Psoas muscle (tissue), 8 donors: ENCODE measurements around the gene BTD. TPM values are rescaled to one million over a fixed set of nuclear protein-coding genes. Genes with fewer than 3 reads are reported as not detected.

Experiments
- ATAC-seq, 4 donors: fragments of 200-7000 bp; cut with Tn5 transposase; one replicate each; pipeline ENCODE4 v1.9.1; 2020; ENCODE audit warnings: moderate library complexity in 3 of 4, mild to moderate bottlenecking in 2 of 4
- DNase-seq, 2 donors: peaks; one replicate each; pipeline ENCODE4 v3.0.0-alpha.2; 2020
- H3K27ac ChIP-seq: fragments of 200-600 bp; one replicate; pipeline ENCODE4 v1.8.0; 2022
- H3K27me3 ChIP-seq, 3 donors: fragments of 200-600 bp in 1 of 3; one replicate each; pipeline versions ENCODE4 v1.6.1 to v1.8.0; 2013 to 2022; ENCODE audit warnings: low read length in 2 of 3, mild to moderate bottlenecking in 2 of 3, moderate library complexity in 1 of 3; ENCODE audit not compliant: insufficient read depth in 3 of 3
- H3K36me3 ChIP-seq, 2 donors: fragments of 200-600 bp in 1 of 2; one replicate each; pipeline versions ENCODE4 v1.6.1 to v1.8.0; 2013 to 2022; ENCODE audit warnings: low read depth in 1 of 2, mild to moderate bottlenecking in 1 of 2, moderate library complexity in 1 of 2; ENCODE audit not compliant: insufficient read depth in 1 of 2
- H3K4me1 ChIP-seq: fragments of 200-600 bp; one replicate; pipeline ENCODE4 v1.8.0; 2022
- H3K4me3 ChIP-seq: fragments of 200-600 bp; one replicate; pipeline ENCODE4 v1.8.0; 2022; ENCODE audit warnings: mild to moderate bottlenecking
- H3K9me3 ChIP-seq: fragments of 200-600 bp; one replicate; pipeline ENCODE4 v1.8.0; 2022
- WGBS, 3 donors: extraction: QIAGEN DNeasy Blood & Tissue Kit; methylation state at CpG; one replicate each; pipeline versions ENCODE4 v1.1.6 to v1.1.7; 2013; 5-methylcytosine and 5-hydroxymethylcytosine counted together
- intact Hi-C, 2 donors: fragments of 100-400 bp; cut with DNase I; formaldehyde crosslinking; loops; one replicate each; pipeline versions ENCODE4 v1.11.0 to v1.14.2; 2022
- polyA plus RNA-seq, 3 donors: library from polyadenylated mRNA; stranded (reverse); fragments of 200-250 nt; gene quantifications; one replicate each; pipeline ENCODE4 v1.2.3, GENCODE V29; 2013
- total RNA-seq, 4 donors: library from RNA; stranded (reverse); fragmentation: NEBNext Ultra II Directional in 2 of 4; extraction: Animal tissue kit (Norgen Biotek cat#: 25700) in 2 of 4; gene quantifications; one replicate each; pipeline versions ENCODE4 v1.2.1 to v1.2.4, GENCODE V29; 2021 to 2023
- TF ChIP-seq, protein P1 (sequence below): fragments of 200-600 bp; IDR thresholded peaks from one replicate; pipeline ENCODE4 v1.8.0; 2022; ENCODE audit warnings: antibody characterized with exemption
- donor health status: healthy with polysubstance abuse.
- donor health status: DM: no; HTN: no; CAD: no; lungs with moderate emphysema.
- donor health status: Bipolar disorder and iron deficiency.
- donor health status: healthy.
- donor health status: DM: yes; HTN: yes; CAD: no.
- donor health status: DM: no; HTN: no; CAD: no.
- donor health status: DM: no; HTN: no; CAD: no.
- donor health status: DM: yes; HTN: yes; CAD: no.

BTD gene
- total and polyA plus RNA-seq, 7 donors = 6.3 to 15.2 (median 9.8) TPM

DNA sequence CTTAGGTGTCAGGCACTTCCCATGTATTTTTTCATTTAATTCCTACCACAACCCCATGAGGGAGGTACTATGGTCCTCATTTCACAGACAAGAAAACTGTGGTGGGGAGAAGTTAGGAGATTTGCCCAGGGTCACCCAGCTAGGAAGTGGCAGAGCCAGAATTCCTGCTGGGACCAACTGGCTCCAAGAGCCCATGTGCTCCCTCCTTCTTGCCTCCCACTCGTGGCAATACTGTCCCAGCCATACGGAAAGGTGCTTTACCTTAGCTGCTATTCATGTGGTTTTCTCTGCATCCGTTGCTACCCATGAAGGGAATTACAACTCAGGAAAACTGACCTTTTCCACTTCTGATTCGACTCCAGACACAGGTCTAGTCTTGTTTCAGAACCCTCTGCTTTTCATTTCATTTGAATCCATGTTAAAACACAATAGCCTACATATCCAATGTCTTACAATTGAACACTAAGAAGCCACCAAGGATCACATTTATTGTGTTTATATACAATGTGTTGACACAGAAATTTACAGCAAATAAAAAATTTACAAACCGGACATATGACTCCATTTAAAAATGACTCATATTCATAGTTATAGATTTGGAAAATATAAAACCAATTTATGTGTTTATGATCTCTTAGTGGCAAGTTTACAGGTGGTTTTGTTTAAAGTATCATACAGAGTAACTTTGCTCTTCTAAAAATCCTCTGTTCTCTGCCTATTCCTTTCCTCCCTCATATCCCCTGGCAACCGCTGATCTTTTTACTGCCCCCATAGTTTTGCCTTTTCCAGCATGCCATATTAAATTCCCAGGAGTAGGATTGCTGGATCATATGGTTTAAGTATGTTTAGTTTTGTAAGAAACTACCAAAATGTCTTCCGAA, 58.8 kb downstream of the BTD start:
- Histone ChIP-seq H3K27me3 (no peaks in the 10 kb centered on the region), H3K4me3 (no peak overlapping the region), H3K36me3 (no peaks in the 10 kb centered on the region), H3K9me3 (peaks cover 14% of the 10 kb centered on the region), H3K27ac (no peak overlapping the region), H3K4me1 (no peaks in the 10 kb centered on the region)
- ATAC-seq (no peak), DNase-seq (no peak)
- 75 to 89% (median 79%) methylated on average over 7 of the region's 7 CpGs for WGBS, 3 donors
- intact Hi-C loops = no loop called here
- TF ChIP-seq, protein P1, sequence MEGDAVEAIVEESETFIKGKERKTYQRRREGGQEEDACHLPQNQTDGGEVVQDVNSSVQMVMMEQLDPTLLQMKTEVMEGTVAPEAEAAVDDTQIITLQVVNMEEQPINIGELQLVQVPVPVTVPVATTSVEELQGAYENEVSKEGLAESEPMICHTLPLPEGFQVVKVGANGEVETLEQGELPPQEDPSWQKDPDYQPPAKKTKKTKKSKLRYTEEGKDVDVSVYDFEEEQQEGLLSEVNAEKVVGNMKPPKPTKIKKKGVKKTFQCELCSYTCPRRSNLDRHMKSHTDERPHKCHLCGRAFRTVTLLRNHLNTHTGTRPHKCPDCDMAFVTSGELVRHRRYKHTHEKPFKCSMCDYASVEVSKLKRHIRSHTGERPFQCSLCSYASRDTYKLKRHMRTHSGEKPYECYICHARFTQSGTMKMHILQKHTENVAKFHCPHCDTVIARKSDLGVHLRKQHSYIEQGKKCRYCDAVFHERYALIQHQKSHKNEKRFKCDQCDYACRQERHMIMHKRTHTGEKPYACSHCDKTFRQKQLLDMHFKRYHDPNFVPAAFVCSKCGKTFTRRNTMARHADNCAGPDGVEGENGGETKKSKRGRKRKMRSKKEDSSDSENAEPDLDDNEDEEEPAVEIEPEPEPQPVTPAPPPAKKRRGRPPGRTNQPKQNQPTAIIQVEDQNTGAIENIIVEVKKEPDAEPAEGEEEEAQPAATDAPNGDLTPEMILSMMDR = no peak

DNA sequence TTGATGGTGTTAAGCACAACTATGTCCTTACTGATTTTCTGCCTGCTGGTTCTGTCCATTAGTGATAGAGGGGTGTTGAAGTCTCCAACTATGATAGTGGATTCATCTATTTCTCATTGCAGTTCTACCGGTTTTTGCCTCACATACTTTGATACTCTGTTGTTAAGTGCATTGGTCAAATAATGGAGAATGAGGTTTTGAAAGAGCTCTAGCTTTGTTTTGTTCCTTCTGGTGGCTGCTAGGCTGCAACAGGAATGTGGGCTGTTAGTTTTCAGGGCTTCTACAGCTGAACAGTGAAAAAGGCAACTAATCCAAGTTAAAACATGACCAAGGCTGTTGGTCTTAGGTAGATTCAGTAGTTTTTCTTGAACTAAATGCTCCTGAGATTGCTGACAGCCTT, 62.6 kb downstream of the BTD start:
- no peak overlapping the region for H3K4me3 ChIP-seq
- no peaks in the 10 kb centered on the region for H3K9me3 ChIP-seq
- 91 to 100% (median 100%) methylated on average over 1 of the region's 1 CpG for WGBS, 3 donors
- peaks cover 12% of the 10 kb centered on the region for H3K4me1 ChIP-seq
- TF ChIP-seq, protein P1 = no peak
- H3K27ac ChIP-seq = no peak overlapping the region
- ATAC-seq = no peak
- peaks cover 2 to 16% of the 10 kb centered on the region in 2 donors for H3K36me3 ChIP-seq
- intact Hi-C loops = no loop called here
- no peak for DNase-seq
- no peaks in the 10 kb centered on the region for H3K27me3 ChIP-seq

DNA sequence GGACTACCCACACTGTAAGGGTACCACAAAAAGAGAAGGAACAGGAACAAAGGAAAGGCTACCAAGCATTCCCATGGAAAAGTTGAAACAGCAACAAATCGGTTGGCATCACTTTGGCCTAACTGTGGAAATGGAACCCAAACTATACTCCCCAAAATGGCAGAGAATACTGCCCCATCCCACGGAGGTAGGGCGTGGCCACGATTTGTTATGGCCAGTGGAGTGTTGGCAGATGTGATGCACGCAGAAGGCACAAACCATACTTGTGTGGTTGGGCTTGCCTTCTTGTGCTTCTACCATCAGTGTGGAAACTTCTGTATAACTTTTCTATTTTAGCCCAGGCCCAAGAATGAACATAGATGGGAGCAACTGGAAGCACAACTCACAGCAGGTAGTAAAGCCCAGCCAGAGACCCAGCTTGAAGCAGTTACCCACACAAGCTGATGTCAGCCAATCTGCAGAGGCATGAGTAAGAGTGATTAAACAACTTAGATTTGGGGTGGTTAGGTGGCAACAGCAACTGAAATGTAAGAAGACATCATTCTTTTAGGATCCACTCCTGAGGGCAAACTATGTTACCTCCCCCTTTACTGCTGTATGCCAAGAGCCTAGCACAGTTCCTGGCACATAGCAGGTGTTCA, 64.1 kb downstream of the BTD start:
- Histone ChIP-seq H3K4me3 (no peak overlapping the region), H3K27ac (peak overlapping the region; percentile 3), H3K4me1 (peaks cover 12% of the 10 kb centered on the region), H3K27me3 (no peaks in the 10 kb centered on the region), H3K36me3 (peaks cover 6 to 31% of the 10 kb centered on the region in 2 donors), H3K9me3 (no peaks in the 10 kb centered on the region)
- TF ChIP-seq, protein P1 = no peak
- intact Hi-C loops = no loop called here
- WGBS, 3 donors = 85 to 91% (median 89%) methylated on average over 5 of the region's 5 CpGs
- no peak for DNase-seq
- ATAC-seq = peak in 3 of 4 donors; percentile 23 to 31 (median 28)

DNA sequence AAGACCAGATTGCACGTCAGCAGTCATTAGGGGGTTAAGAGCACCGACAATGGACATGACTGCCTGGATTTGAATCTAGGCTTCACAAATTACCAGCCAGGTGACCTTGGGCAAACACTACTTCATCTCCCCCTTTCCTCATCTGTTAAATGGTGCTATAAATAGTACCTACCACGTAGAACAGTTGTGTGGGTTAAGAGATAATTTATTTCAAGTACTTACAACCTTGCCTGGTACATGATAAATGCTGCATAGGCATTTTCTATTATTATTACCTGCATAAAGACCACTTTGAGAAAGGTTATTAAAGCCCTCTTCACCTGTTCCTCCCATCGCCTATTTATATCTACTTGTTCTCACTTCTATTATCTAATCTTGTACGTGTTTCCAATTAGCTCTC, 64.7 kb downstream of the BTD start:
- ATAC-seq = peak; percentile 55 to 86 (median 72)
- 44 to 60% (median 48%) methylated on average over 5 of the region's 5 CpGs for WGBS, 3 donors
- TF ChIP-seq, protein P1 = no peak

More for the DNA sequence above, 64.7 kb downstream of the BTD start:
- no peaks in the 10 kb centered on the region for H3K9me3 ChIP-seq
- H3K4me3 ChIP-seq = no peak overlapping the region
- H3K36me3 ChIP-seq = peaks cover 6 to 36% of the 10 kb centered on the region in 2 donors
- intact Hi-C loops = no loop called here
- peaks cover 12% of the 10 kb centered on the region for H3K4me1 ChIP-seq
- H3K27ac ChIP-seq = peak overlapping the region; percentile 3
- no peak for DNase-seq
- no peaks in the 10 kb centered on the region for H3K27me3 ChIP-seq
